ENCODE results near the gene CREB3.

Gene CREB3

GRCh38 chr9:35741740-35742139, 9.3 kb downstream of the CREB3 start:
- TF ChIP-seq, protein P1, sequence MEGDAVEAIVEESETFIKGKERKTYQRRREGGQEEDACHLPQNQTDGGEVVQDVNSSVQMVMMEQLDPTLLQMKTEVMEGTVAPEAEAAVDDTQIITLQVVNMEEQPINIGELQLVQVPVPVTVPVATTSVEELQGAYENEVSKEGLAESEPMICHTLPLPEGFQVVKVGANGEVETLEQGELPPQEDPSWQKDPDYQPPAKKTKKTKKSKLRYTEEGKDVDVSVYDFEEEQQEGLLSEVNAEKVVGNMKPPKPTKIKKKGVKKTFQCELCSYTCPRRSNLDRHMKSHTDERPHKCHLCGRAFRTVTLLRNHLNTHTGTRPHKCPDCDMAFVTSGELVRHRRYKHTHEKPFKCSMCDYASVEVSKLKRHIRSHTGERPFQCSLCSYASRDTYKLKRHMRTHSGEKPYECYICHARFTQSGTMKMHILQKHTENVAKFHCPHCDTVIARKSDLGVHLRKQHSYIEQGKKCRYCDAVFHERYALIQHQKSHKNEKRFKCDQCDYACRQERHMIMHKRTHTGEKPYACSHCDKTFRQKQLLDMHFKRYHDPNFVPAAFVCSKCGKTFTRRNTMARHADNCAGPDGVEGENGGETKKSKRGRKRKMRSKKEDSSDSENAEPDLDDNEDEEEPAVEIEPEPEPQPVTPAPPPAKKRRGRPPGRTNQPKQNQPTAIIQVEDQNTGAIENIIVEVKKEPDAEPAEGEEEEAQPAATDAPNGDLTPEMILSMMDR (IDR thresholded peaks at IDR 0.05; ENCODE audit: low read depth, low read length), result no peak
- no peak for TF ChIP-seq MYC (IDR thresholded peaks at IDR 0.05; ENCODE audit: low read depth, low read length)
- TF ChIP-seq, protein P2, sequence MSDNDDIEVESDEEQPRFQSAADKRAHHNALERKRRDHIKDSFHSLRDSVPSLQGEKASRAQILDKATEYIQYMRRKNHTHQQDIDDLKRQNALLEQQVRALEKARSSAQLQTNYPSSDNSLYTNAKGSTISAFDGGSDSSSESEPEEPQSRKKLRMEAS (IDR thresholded peaks at IDR 0.05; ENCODE audit: low read depth, low read length), result no peak
- no peak for TF ChIP-seq POLR2A (IDR thresholded peaks at IDR 0.05; ENCODE audit: extremely low read depth, insufficient read length)
- H3K4me3 ChIP-seq (ENCODE audit: low read depth, low read length), result no peak overlapping the region
- peak; percentile 33 for DNase-seq (ENCODE audit: low read depth)

DNA sequence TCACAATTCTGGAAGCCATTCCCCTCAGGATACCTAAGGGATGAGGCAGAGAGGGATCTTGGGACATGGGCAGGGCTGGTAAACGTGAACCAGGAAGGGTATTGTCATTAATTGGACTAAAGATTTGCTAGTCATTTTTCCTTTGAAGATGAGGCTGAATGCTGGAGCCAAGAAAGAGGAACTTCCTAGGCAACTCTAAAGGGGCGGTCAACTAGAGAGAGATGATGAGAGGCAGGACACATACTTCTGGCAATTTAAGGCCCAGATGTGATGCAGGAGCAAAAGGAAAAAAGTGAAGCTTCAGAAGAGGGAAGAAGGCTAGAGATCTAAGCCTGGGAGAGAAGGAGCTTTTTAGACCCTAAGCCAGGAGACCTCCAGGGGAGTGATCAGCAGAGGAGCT, 11.0 kb downstream of the CREB3 start:
- no peak overlapping the region for H3K4me3 ChIP-seq (ENCODE audit: low read depth, low read length)
- DNase-seq (ENCODE audit: low read depth), result no peak
- TF ChIP-seq, protein P1 (IDR thresholded peaks at IDR 0.05; ENCODE audit: low read depth, low read length), result no peak

- TF ChIP-seq, protein P2 (IDR thresholded peaks at IDR 0.05; ENCODE audit: low read depth, low read length), result no peak
- TF ChIP-seq POLR2A (IDR thresholded peaks at IDR 0.05; ENCODE audit: extremely low read depth, insufficient read length), result no peak
- TF ChIP-seq, protein P1 (IDR thresholded peaks at IDR 0.05; ENCODE audit: low read depth, low read length), result no peak
- no peak for TF ChIP-seq MYC (IDR thresholded peaks at IDR 0.05; ENCODE audit: low read depth, low read length)
- no peak for DNase-seq (ENCODE audit: low read depth)
- H3K4me3 ChIP-seq (ENCODE audit: low read depth, low read length), result no peak overlapping the region
Observed at GRCh38 chr9:35743880-35744518, 11.5 kb downstream of the CREB3 start.

DNA sequence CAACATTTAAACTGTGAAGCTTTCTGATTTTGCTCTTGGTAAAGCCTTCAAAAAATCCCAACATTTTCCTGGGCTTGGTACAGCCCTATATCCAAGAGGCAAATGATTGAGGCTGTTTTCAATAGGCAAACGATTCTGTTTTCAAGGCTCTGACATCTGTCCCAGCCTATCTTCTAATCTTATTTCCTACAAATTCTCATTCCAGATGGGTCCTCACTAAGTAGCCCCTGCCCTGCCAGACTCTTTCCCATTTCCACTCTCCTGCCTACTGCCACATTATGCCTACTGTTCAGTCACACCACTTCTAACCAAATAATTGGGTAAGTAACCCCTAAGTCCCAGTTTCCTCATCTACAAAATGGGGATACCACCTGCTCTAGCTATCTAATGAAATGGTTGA, 13.1 kb downstream of the CREB3 start:
- H3K4me3 ChIP-seq (ENCODE audit: low read depth, low read length), result peak overlapping the region; percentile 42
- no peak for TF ChIP-seq POLR2A (IDR thresholded peaks at IDR 0.05; ENCODE audit: extremely low read depth, insufficient read length)
- TF ChIP-seq, protein P1 (IDR thresholded peaks at IDR 0.05; ENCODE audit: low read depth, low read length), result no peak
- TF ChIP-seq, protein P2 (IDR thresholded peaks at IDR 0.05; ENCODE audit: low read depth, low read length), result no peak
- no peak for TF ChIP-seq MYC (IDR thresholded peaks at IDR 0.05; ENCODE audit: low read depth, low read length)
- DNase-seq (ENCODE audit: low read depth), result no peak

DNA sequence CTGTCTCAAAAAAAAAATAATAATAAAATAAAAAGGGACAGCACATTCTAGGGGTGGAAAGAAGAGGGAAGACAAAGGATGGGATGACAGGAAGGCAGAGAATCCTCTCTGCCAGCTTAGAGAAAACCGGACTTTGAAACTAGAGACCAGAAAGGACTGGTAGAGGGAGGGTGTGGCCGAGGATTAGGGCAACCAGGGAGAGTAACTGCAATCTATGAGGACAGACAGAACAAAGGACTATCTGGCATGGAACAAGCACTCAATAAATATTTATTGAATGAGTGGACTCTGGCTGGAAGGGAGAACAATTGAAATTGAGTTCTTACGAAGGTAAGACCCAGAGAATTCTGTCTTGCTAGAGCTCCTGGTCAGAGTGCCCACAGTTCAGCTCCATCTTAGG, 14.1 kb downstream of the CREB3 start:
- DNase-seq (ENCODE audit: low read depth), result no peak

More for the DNA sequence above, 14.1 kb downstream of the CREB3 start:
- no peak for TF ChIP-seq MYC (IDR thresholded peaks at IDR 0.05; ENCODE audit: low read depth, low read length)
- TF ChIP-seq, protein P1 (IDR thresholded peaks at IDR 0.05; ENCODE audit: low read depth, low read length), result no peak
- no peak for TF ChIP-seq POLR2A (IDR thresholded peaks at IDR 0.05; ENCODE audit: extremely low read depth, insufficient read length)
- TF ChIP-seq, protein P2 (IDR thresholded peaks at IDR 0.05; ENCODE audit: low read depth, low read length), result no peak
- H3K4me3 ChIP-seq (ENCODE audit: low read depth, low read length), result peak overlapping the region; percentile 84
